GM12891 (cell line): ENCODE results near the gene PTPRD.
"Not testable (repeated sequence)": the region's sequence is repeated elsewhere in the genome, so short reads cannot be mapped to it uniquely, and the experiment has no call there.

Source experiments
- DNase-seq: peaks from one replicate; pipeline ENCODE4 v3.0.0; 2011; ENCODE audit warnings: low spot score; ENCODE audit not compliant: insufficient read length
- FAIRE-seq: peaks from 2 replicates; lab custom pipeline; 2011; peaks lifted over from hg19 to GRCh38; lab: Jason Lieb, UNC
- PAX5 ChIP-seq: IDR thresholded peaks from 2 replicates; pipeline ENCODE4 v1.6.1; 2011; ENCODE audit warnings: low read length, moderate library complexity, mild to moderate bottlenecking; ENCODE audit not compliant: insufficient read depth, severe bottlenecking
- POLR2A ChIP-seq: IDR thresholded peaks from 2 replicates; pipeline ENCODE4 v1.6.1; 2011; ENCODE audit warnings: low read depth, low read length, control low read depth
- POLR2AphosphoS5 ChIP-seq: IDR thresholded peaks from 2 replicates; pipeline ENCODE4 v1.6.1; 2011; ENCODE audit warnings: low read depth, low read length, control low read depth
- POU2F2 ChIP-seq: IDR thresholded peaks from 2 replicates; pipeline ENCODE4 v1.6.1; 2011; ENCODE audit warnings: low read depth, mild to moderate bottlenecking, control low read depth, low read length, moderate library complexity
- SPI1 ChIP-seq: IDR thresholded peaks from 2 replicates; pipeline ENCODE4 v1.6.1; 2011; ENCODE audit warnings: low read depth, low read length, control low read depth
- TAF1 ChIP-seq: IDR thresholded peaks from 2 replicates; pipeline ENCODE4 v1.6.1; 2011; ENCODE audit warnings: low read depth, low read length, control low read depth

Gene PTPRD

GRCh38 chr9:8715788-8716187, 1897.0 kb downstream of the PTPRD start:
- FAIRE-seq (no peak), DNase-seq (no peak)
- no peak for TF ChIP-seq POLR2A
- no peak for TF ChIP-seq POU2F2

GRCh38 chr9:8713811-8714165, 1899.0 kb downstream of the PTPRD start:
- FAIRE-seq, result no peak
- TF ChIP-seq PAX5, result no peak

GRCh38 chr9:8713149-8713810, 1899.5 kb downstream of the PTPRD start:
- no peak for DNase-seq
- TF ChIP-seq POU2F2 (no peak), POLR2AphosphoS5 (no peak)
- FAIRE-seq, result no peak

More at GRCh38 chr9:8713811-8714165, 1899.0 kb downstream of the PTPRD start:
- DNase-seq, result no peak

- TF ChIP-seq POU2F2 (no peak), POLR2AphosphoS5 (no peak), PAX5 (no peak), POLR2A (no peak), TAF1 (no peak), SPI1 (no peak)
Observed at GRCh38 chr9:8709731-8710130, 1903.1 kb downstream of the PTPRD start.

GRCh38 chr9:8708728-8709127, 1904.1 kb downstream of the PTPRD start:
- TF ChIP-seq TAF1, result no peak
- TF ChIP-seq POLR2A, result no peak
- no peak for TF ChIP-seq POU2F2
- no peak for TF ChIP-seq POLR2AphosphoS5
- no peak for TF ChIP-seq SPI1
- TF ChIP-seq PAX5, result no peak

More at GRCh38 chr9:8709731-8710130, 1903.1 kb downstream of the PTPRD start:
- FAIRE-seq (no peak), DNase-seq (no peak)

GRCh38 chr9:8706998-8707397, 1905.8 kb downstream of the PTPRD start:
- TF ChIP-seq TAF1, result no peak
- no peak for TF ChIP-seq POU2F2
- TF ChIP-seq POLR2A, result no peak
- TF ChIP-seq SPI1, result no peak
- no peak for TF ChIP-seq POLR2AphosphoS5
- no peak for TF ChIP-seq PAX5
- FAIRE-seq, result no peak
- no peak for DNase-seq

More at GRCh38 chr9:8708728-8709127, 1904.1 kb downstream of the PTPRD start:
- DNase-seq, result no peak
- FAIRE-seq, result no peak

GRCh38 chr9:8706531-8706930, 1906.3 kb downstream of the PTPRD start:
- no peak for FAIRE-seq
- TF ChIP-seq PAX5 (no peak), POLR2A (no peak), TAF1 (no peak), SPI1 (no peak), POU2F2 (no peak), POLR2AphosphoS5 (no peak)
- no peak for DNase-seq

- no peak for DNase-seq
- FAIRE-seq, result no peak
Observed at GRCh38 chr9:8705861-8706260, 1906.9 kb downstream of the PTPRD start.

GRCh38 chr9:8703904-8704303, 1908.9 kb downstream of the PTPRD start:
- DNase-seq (no peak), FAIRE-seq (no peak)
- TF ChIP-seq POU2F2 (no peak), SPI1 (no peak), TAF1 (no peak), POLR2A (no peak)

More at GRCh38 chr9:8705861-8706260, 1906.9 kb downstream of the PTPRD start:
- TF ChIP-seq PAX5 (no peak), SPI1 (no peak), POLR2AphosphoS5 (no peak), POU2F2 (no peak), POLR2A (no peak), TAF1 (no peak)

- FAIRE-seq (no peak), DNase-seq (no peak)
- TF ChIP-seq POLR2A (no peak), TAF1 (no peak), POLR2AphosphoS5 (no peak), SPI1 (no peak), POU2F2 (no peak), PAX5 (no peak)
Observed at GRCh38 chr9:8701904-8702303, 1910.9 kb downstream of the PTPRD start.

GRCh38 chr9:8697565-8697964, 1915.2 kb downstream of the PTPRD start:
- FAIRE-seq, DNase-seq: not testable (repeated sequence)

GRCh38 chr9:8696516-8696915, 1916.3 kb downstream of the PTPRD start:
- no peak for DNase-seq
- no peak for FAIRE-seq
- TF ChIP-seq PAX5, result no peak
- no peak for TF ChIP-seq SPI1
- TF ChIP-seq POLR2AphosphoS5, result no peak
- no peak for TF ChIP-seq POU2F2
- no peak for TF ChIP-seq POLR2A
- no peak for TF ChIP-seq TAF1
